SHP77 treated with DMSO at 0.1 percent for 48 hours (cell line): ENCODE measurements around the gene NPEPL1.
A peak's percentile ranks its signal among the peaks of the same experiment; 100 is the strongest.

Experiments
- DNase-seq: peaks from one replicate; lab custom pipeline; 2025; lab: John Stamatoyannopoulos, UW

NPEPL1 gene

GRCh38 chr20:58658760-58659159 is 33.8 kb upstream of the NPEPL1 start:
- DNase-seq: no peak

GRCh38 chr20:58659841-58660240 is 32.8 kb upstream of the NPEPL1 start:
- DNase-seq: peak; percentile 10

DNA sequence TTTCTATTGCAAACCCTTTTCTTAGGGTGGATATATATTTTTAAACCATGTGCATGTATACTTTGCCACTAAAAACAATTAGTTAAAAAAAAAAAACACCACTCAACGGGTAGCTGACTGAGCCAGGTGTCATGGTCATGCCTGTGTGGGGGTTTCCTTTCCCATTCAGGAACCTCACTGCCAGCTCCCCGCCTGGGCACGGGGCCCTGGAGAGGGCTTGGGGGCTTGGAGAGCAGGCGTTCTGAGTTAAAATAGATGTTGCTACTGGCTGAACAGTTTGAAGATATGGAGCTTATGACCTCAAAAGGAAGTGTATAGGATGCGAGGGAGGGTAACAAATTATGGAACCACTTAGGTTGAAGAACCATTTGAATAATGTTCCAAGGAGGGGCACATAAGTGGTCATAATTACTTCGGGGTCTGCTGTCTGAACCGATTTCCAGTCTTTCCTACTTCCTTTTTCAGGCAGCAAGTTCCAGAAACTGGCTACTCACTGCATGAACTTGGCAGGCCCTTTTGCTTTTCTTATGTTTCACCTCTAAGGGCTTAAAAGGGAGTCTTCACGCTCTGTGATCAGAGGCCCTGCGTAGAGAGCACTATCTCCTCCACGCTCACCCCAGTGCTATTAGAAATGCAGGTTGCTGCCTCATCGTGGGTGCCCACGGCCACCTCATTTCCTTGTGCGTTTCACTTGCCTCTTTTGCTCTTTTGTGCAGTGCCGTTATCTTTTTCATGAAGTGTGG is 31.6 kb upstream of the NPEPL1 start:
- no peak for DNase-seq

GRCh38 chr20:58661598-58662473 is 30.8 kb upstream of the NPEPL1 start:
- DNase-seq: no peak

GRCh38 chr20:58664331-58664730 is 28.3 kb upstream of the NPEPL1 start:
- DNase-seq: no peak

DNA sequence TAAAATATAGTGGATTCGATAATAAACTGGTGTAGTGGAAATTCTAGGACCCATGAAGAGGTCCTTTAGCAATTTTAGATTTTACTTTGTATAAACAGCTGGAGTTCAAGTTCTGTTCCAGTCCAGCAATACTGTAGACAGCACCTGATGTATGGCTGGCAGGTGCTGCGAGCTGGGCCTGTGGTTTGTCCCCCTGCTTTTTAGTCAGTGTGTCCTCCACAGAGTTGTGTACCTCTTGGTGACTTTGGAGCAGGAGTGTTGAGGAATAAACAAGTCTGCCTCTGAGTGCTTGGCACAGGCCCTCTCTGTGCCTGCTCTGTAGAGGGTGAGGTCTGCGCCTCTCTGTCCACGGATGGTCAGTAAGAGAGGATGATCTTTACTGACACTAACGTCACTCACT is 27.7 kb upstream of the NPEPL1 start:
- DNase-seq: peak; percentile 89

GRCh38 chr20:58665606-58666005 is 27.0 kb upstream of the NPEPL1 start:
- DNase-seq: peak; percentile 86

DNA sequence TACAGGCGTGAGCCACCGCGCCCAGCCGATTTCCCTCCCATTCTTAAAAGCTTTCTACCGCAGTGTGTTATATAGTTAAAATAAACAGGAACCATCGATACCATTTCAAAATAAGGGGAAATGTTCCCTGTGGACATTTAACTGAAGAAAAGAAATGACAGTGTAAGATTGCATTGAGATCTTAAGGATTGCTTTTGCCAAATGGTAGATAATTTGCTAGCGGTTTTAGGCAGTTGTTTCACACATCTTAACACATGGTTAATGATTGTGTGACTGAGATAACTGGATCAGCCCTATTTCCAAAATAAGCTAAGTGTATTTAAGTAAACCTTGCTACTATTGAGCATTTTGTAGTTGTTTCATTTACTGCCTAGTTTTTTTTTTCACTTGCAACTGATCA is 25.9 kb upstream of the NPEPL1 start:
- DNase-seq: no peak

DNA sequence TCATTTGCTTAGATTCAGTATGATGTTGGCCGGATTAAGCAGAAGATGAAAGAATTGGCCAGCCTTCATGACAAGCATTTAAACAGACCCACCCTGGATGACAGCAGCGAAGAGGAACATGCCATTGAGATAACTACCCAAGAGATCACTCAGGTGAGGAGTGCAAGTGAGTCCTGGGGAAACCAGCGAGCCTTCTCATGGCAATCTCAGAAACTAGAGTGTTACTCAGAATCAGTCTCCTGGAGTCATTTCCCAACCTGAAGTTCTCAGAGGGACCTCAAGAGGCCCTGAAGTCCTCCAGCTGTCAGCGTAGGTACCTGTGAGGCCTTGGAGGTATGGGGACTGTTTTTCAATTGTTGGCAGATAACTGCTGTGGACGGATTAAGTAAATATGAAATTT is 24.6 kb upstream of the NPEPL1 start:
- DNase-seq: no peak

- no peak for DNase-seq
Observed at GRCh38 chr20:58668901-58669286, 23.7 kb upstream of the NPEPL1 start.

DNA sequence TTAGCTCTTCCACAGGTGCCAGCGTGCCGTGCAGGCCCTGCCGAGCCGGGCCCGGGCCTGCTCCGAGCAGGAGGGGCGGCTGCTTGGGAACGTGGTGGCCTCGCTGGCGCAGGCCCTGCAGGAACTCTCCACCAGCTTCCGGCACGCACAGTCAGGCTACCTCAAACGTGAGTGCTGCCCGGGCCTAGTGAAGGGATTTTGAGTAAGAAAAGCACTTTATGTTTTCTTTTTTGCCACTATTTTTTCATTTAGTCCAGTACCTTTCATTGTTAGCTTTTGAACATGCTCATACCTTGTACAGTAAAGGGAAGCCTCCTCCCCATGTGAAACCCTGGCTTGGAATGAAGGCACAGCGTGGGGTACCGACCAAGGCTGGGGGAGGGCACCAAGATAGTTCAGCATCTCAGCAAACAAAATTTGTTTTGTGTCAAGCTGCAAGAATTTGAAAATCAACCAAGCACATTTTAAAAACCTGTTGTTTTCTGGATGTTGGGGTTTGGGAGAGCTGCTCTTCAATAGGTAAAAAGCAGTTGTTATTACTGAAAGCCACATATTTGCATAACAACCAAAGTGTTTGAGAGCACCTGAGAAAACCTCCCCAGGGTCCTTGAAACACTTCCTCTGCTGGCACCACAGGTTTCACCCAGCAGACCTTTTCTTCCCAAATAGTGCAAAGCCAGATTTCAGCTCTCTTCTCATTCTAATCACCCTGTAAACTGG is 23.2 kb upstream of the NPEPL1 start:
- no peak for DNase-seq

- no peak for DNase-seq
Observed at GRCh38 chr20:58670102-58670501, 22.5 kb upstream of the NPEPL1 start.

- DNase-seq: no peak
Observed at GRCh38 chr20:58670659-58671058, 21.9 kb upstream of the NPEPL1 start.

GRCh38 chr20:58673119-58673518 is 19.5 kb upstream of the NPEPL1 start:
- no peak for DNase-seq

DNA sequence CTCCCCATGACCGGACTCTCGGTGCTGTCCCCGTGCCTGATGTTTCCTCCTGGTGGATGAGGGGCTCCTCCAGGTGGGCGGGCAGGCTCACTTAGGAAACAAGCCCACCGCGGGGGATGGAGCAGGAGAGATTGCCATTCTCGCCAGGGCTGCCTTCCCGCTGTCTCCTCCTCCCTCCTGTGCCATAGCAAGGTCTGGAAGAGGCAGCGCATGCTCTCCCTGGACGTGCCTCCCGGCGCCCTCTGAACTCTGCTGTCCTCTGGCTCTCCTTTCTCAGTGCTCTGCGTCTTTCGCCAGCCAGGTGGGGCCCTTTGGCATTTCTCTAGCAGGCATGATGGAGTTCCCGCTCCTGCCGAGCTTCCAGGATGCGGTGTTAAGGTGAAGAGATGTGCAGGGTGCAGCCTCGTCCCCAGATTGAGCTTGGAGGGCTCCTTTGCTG is 17.4 kb upstream of the NPEPL1 start:
- DNase-seq: no peak

- DNase-seq: no peak
Observed at GRCh38 chr20:58675641-58676040, 17.0 kb upstream of the NPEPL1 start.

DNA sequence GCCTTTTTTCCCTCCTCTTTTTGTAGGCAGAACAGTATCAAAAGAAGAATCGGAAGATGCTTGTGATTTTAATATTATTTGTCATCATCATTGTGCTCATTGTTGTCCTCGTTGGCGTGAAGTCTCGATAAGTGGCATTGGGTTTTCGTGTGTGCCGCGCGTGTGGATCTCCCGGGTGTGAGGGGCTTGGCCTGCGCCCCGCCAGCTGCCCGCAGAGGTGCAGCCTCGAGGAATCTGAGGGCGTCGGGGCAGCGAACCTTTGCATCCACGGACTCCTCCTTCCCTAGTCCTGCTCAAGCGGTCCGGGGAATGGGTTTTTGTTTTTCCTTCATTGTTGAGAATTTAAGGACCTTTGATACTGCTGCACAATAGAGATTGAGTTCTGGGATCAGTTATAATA is 16.4 kb upstream of the NPEPL1 start:
- DNase-seq: no peak

GRCh38 chr20:58677079-58677604 is 15.5 kb upstream of the NPEPL1 start:
- DNase-seq: no peak

- no peak for DNase-seq
Observed at GRCh38 chr20:58677808-58678207, 14.8 kb upstream of the NPEPL1 start.

DNA sequence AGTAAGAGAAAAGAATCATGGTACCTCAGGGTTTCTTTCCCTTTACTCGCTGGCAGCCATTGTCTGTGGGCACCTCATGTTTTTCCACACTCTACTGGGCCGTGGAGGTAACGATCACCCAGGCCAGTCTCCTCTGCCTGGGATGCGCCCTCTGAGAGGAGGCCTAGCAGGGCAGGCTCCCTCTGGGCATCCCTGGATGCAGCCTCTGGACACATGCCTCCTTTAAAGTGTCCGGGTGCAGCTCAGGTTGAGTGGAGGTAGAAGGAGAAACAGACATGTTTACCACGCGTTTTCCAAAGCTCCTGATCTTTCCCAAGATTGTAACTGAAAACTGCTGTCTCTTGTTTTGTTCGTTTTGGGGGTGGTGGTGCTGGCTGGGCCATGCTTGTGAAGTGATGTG is 13.8 kb upstream of the NPEPL1 start:
- DNase-seq: no peak

- DNase-seq: no peak
Observed at GRCh38 chr20:58682656-58683531, 9.7 kb upstream of the NPEPL1 start.
